ENCODE data around the gene PLEKHM3.

Gene PLEKHM3

DNA sequence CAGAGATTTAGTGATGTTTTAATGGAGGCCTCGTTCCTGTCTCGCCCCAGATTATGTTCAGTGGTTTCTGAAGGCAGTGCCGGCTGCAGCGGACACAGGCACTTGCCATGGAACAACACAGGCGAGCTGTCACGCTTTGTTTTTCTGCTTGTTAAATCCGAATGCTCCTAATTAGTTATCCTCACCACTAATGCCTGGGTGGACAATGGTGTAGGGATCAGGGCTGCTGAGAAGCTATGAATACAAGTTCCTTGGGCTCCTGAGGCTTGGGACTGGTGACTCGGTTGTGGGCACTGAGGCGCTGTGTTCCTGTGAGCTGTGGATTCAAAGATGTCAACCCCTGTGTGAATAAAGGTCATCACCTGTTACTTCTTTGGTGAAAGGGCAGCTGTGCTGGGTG is 123.5 kb downstream of the PLEKHM3 start:
- no peaks in the 10 kb centered on the region for H3K79me2 ChIP-seq (ENCODE audit: control insufficient read depth, insufficient read depth, low read length)
- H2BK120ac ChIP-seq (ENCODE audit: low read depth, low read length): no peak overlapping the region
- no peak overlapping the region for H3K23ac ChIP-seq (ENCODE audit: low read length)
- peaks cover 5% of the 10 kb centered on the region for H3K4me1 ChIP-seq (ENCODE audit: control insufficient read depth, low read depth, low read length)
- no peak overlapping the region for H2BK5ac ChIP-seq (ENCODE audit: low read length)
- no CpG with 5 or more reads among the region's 9 CpGs for WGBS (ENCODE audit: extremely low coverage, insufficient coverage, low lambda C conversion rate)
- H3K27ac ChIP-seq (ENCODE audit: low read depth, low read length): no peak overlapping the region
- no peak overlapping the region for H3K4me2 ChIP-seq (ENCODE audit: low read length)
- H4K5ac ChIP-seq (ENCODE audit: low read length): no peak overlapping the region
- no peaks in the 10 kb centered on the region for H3K36me3 ChIP-seq (ENCODE audit: control insufficient read depth, insufficient read depth, low read length)
- H4K8ac ChIP-seq (ENCODE audit: low read depth, low read length): no peak overlapping the region
- no peak overlapping the region for H2BK15ac ChIP-seq (replicated peaks; ENCODE audit: low read depth)
- H3K27me3 ChIP-seq (ENCODE audit: insufficient read depth, low read length, poor library complexity): no peaks in the 10 kb centered on the region
- no peak overlapping the region for H3K4ac ChIP-seq (ENCODE audit: low read depth, low read length)
- no peak overlapping the region for H2AK5ac ChIP-seq (ENCODE audit: low read length)
- DNase-seq: no peak
- no peak overlapping the region for H3K56ac ChIP-seq (ENCODE audit: low read length)
- no peak overlapping the region for H3K9ac ChIP-seq (ENCODE audit: low read length)
- H3K18ac ChIP-seq (ENCODE audit: low read length): no peak overlapping the region
- no peak overlapping the region for H3K4me3 ChIP-seq (ENCODE audit: low read length)
- no peaks in the 10 kb centered on the region for H3K79me1 ChIP-seq (ENCODE audit: low read length)

DNA sequence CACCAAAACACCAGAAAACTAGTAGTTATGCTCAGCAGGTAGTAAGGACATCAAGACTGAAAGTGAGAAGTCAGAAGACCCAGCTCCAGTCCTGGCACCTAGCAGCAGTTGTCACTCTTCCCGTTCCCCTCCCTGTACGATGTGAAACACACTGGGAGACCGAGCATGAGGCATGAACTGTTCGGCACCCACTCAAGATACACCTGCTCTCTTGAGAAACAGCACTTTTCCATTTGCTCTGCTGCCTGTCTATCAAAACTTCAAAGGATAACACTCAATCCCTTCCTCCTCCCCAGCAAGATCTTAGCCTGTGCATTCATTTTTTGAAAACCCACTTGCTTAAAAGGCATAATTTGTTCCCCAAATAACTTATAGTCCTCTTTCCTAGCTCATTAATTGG is 123.9 kb downstream of the PLEKHM3 start:
- Histone ChIP-seq H2BK120ac (ENCODE audit: low read depth, low read length) (no peak overlapping the region), H3K4me3 (ENCODE audit: low read length) (no peak overlapping the region), H3K27me3 (ENCODE audit: insufficient read depth, low read length, poor library complexity) (no peaks in the 10 kb centered on the region), H3K4ac (ENCODE audit: low read depth, low read length) (no peak overlapping the region), H3K79me2 (ENCODE audit: control insufficient read depth, insufficient read depth, low read length) (no peaks in the 10 kb centered on the region), H3K23ac (ENCODE audit: low read length) (no peak overlapping the region), H2BK5ac (ENCODE audit: low read length) (no peak overlapping the region), H3K4me2 (ENCODE audit: low read length) (no peak overlapping the region), H3K36me3 (ENCODE audit: control insufficient read depth, insufficient read depth, low read length) (no peaks in the 10 kb centered on the region), H4K8ac (ENCODE audit: low read depth, low read length) (no peak overlapping the region), H3K56ac (ENCODE audit: low read length) (no peak overlapping the region), H4K5ac (ENCODE audit: low read length) (no peak overlapping the region), H3K79me1 (ENCODE audit: low read length) (no peaks in the 10 kb centered on the region), H3K9ac (ENCODE audit: low read length) (no peak overlapping the region), H3K18ac (ENCODE audit: low read length) (no peak overlapping the region), H3K4me1 (ENCODE audit: control insufficient read depth, low read depth, low read length) (peaks cover 9% of the 10 kb centered on the region), H3K27ac (ENCODE audit: low read depth, low read length) (no peak overlapping the region), H2AK5ac (ENCODE audit: low read length) (no peak overlapping the region), H2BK15ac (replicated peaks; ENCODE audit: low read depth) (no peak overlapping the region)
- WGBS (ENCODE audit: extremely low coverage, insufficient coverage, low lambda C conversion rate): no CpG with 5 or more reads among the region's 4 CpGs
- DNase-seq: no peak

DNA sequence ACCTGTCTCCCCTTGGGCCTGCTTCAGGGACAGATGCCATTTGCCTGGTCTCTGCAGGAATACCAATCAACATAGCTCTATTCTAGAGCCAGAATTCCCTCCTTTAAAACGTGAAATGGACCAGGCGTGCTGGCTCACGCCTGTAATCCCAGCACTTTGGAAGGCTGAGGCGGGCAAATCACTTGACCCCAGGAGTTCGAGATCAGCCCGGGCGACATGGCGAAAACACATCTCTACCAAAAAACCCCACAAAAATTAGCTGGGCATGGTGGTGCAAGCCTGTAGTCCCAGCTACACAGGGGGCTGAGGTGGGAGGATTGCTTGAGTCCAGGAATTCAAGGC is 127.0 kb downstream of the PLEKHM3 start:
- H3K36me3 ChIP-seq (ENCODE audit: control insufficient read depth, insufficient read depth, low read length): no peaks in the 10 kb centered on the region
- no peak overlapping the region for H2BK5ac ChIP-seq (ENCODE audit: low read length)
- peaks cover 11% of the 10 kb centered on the region for H3K4me1 ChIP-seq (ENCODE audit: control insufficient read depth, low read depth, low read length)
- no peak overlapping the region for H4K8ac ChIP-seq (ENCODE audit: low read depth, low read length)
- H3K27ac ChIP-seq (ENCODE audit: low read depth, low read length): no peak overlapping the region
- no peak overlapping the region for H3K4me2 ChIP-seq (ENCODE audit: low read length)
- H2BK120ac ChIP-seq (ENCODE audit: low read depth, low read length): no peak overlapping the region
- no peaks in the 10 kb centered on the region for H3K79me1 ChIP-seq (ENCODE audit: low read length)
- H3K56ac ChIP-seq (ENCODE audit: low read length): no peak overlapping the region
- H3K9ac ChIP-seq (ENCODE audit: low read length): no peak overlapping the region
- H3K4me3 ChIP-seq (ENCODE audit: low read length): no peak overlapping the region
- WGBS (ENCODE audit: extremely low coverage, insufficient coverage, low lambda C conversion rate): no CpG with 5 or more reads among the region's 8 CpGs
- no peak overlapping the region for H3K23ac ChIP-seq (ENCODE audit: low read length)
- H4K5ac ChIP-seq (ENCODE audit: low read length): no peak overlapping the region
- H3K18ac ChIP-seq (ENCODE audit: low read length): no peak overlapping the region
- H3K27me3 ChIP-seq (ENCODE audit: insufficient read depth, low read length, poor library complexity): no peaks in the 10 kb centered on the region
- no peak overlapping the region for H2AK5ac ChIP-seq (ENCODE audit: low read length)
- H2BK15ac ChIP-seq (replicated peaks; ENCODE audit: low read depth): no peak overlapping the region
- H3K4ac ChIP-seq (ENCODE audit: low read depth, low read length): no peak overlapping the region
- DNase-seq: no peak
- no peaks in the 10 kb centered on the region for H3K79me2 ChIP-seq (ENCODE audit: control insufficient read depth, insufficient read depth, low read length)

DNA sequence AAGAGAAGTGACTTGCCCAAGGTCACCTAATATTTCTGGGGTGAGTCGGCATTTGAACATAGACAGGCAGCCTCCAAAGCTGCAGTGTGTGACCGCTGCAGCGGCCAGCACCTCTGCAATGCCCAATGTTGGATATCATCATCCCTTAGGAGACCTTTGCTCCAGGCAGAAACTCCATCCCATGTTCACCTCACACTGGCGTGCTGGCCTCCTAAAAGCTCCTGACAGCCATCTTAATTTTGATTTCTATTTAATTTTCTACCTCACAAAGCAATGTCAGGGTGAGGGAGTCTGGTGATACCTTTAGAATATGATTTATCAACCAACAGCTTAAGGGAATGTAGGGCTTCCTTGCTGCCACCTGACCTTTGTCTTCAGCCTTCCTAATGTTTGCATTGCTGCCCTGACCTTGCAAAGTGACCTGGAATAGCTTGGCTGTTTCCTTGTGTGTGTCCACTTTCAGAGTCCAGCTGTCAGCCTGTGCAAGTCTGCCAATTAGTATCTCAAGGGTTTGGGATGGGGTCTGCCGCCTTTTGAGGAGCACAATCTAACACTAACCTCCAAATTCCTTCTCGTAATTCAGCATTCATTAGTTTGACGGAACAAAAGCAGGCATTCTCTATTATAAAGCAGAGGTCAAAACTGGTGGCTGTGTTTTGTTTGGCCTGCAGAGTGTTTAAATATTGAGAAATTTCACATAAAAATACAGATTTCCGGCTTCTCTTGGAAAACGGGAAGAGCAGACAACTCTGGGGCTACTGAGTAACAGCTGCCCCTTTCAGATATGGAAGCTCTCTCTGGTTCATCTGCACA is 127.6 kb downstream of the PLEKHM3 start:
- Histone ChIP-seq H3K79me1 (ENCODE audit: low read length) (no peaks in the 10 kb centered on the region), H2BK15ac (replicated peaks; ENCODE audit: low read depth) (no peak overlapping the region)

DNA sequence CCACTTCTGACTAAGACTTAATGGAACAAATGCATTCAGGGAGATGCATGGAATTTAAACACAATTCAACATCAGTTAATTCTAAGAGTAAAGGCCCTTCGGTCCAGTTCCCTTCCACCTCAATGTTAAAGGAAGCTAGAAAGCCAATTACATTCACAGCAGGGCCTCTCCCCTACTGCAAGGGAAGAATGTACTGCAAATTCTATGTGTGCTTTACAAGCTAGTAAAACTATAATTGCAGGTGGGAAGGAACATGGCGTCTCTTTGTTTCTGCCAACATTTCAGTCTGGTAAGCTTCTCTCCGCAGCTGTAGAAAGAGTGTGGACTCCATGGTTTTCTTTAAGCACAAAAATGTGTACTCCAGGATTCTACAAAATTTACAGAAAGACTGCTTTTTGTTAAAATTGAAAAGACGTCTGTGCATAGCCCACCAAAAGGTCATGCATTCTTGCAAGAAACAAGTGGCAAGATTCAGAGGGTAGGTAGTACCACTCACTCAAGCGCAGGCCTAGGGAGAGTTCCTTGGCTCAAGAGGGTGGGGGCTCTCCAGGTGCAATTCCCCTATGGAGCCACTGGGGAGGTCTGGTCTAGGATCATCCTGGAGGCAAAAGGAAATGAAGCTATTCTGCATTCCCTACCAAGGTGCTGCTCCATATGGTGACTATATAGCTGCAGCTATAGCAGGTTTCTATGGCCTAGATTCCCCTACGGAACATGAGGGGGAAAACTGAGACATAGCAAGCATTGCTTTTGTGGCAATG is 128.6 kb downstream of the PLEKHM3 start:
- no peaks in the 10 kb centered on the region for H3K27me3 ChIP-seq (ENCODE audit: insufficient read depth, low read length, poor library complexity)
- H3K4me2 ChIP-seq (ENCODE audit: low read length): no peak overlapping the region
- H2BK120ac ChIP-seq (ENCODE audit: low read depth, low read length): no peak overlapping the region
- no peak overlapping the region for H2BK15ac ChIP-seq (replicated peaks; ENCODE audit: low read depth)
- H3K56ac ChIP-seq (ENCODE audit: low read length): no peak overlapping the region
- H3K4ac ChIP-seq (ENCODE audit: low read depth, low read length): no peak overlapping the region
- WGBS (ENCODE audit: extremely low coverage, insufficient coverage, low lambda C conversion rate): no CpG with 5 or more reads among the region's 6 CpGs
- no peak overlapping the region for H2BK5ac ChIP-seq (ENCODE audit: low read length)
- H3K79me2 ChIP-seq (ENCODE audit: control insufficient read depth, insufficient read depth, low read length): no peaks in the 10 kb centered on the region
- H4K5ac ChIP-seq (ENCODE audit: low read length): no peak overlapping the region
- H3K23ac ChIP-seq (ENCODE audit: low read length): no peak overlapping the region
- DNase-seq: peak; percentile 79
- H3K36me3 ChIP-seq (ENCODE audit: control insufficient read depth, insufficient read depth, low read length): no peaks in the 10 kb centered on the region
- peaks cover 11% of the 10 kb centered on the region for H3K4me1 ChIP-seq (ENCODE audit: control insufficient read depth, low read depth, low read length)
- peak overlapping the region; percentile 16 for H3K27ac ChIP-seq (ENCODE audit: low read depth, low read length)
- H3K18ac ChIP-seq (ENCODE audit: low read length): no peak overlapping the region
- H3K9ac ChIP-seq (ENCODE audit: low read length): no peak overlapping the region
- H4K8ac ChIP-seq (ENCODE audit: low read depth, low read length): no peak overlapping the region
- H2AK5ac ChIP-seq (ENCODE audit: low read length): no peak overlapping the region
- no peaks in the 10 kb centered on the region for H3K79me1 ChIP-seq (ENCODE audit: low read length)
- no peak overlapping the region for H3K4me3 ChIP-seq (ENCODE audit: low read length)

More for the DNA sequence above, 127.6 kb downstream of the PLEKHM3 start:
- no peak overlapping the region for H4K8ac ChIP-seq (ENCODE audit: low read depth, low read length)
- H3K79me2 ChIP-seq (ENCODE audit: control insufficient read depth, insufficient read depth, low read length): no peaks in the 10 kb centered on the region
- H3K4ac ChIP-seq (ENCODE audit: low read depth, low read length): no peak overlapping the region
- H2BK5ac ChIP-seq (ENCODE audit: low read length): no peak overlapping the region
- H3K18ac ChIP-seq (ENCODE audit: low read length): no peak overlapping the region
- no peak overlapping the region for H3K9ac ChIP-seq (ENCODE audit: low read length)
- DNase-seq: no peak
- H3K36me3 ChIP-seq (ENCODE audit: control insufficient read depth, insufficient read depth, low read length): no peaks in the 10 kb centered on the region
- H3K56ac ChIP-seq (ENCODE audit: low read length): no peak overlapping the region
- no peak overlapping the region for H3K4me3 ChIP-seq (ENCODE audit: low read length)
- H2AK5ac ChIP-seq (ENCODE audit: low read length): no peak overlapping the region
- H3K4me2 ChIP-seq (ENCODE audit: low read length): no peak overlapping the region
- no peaks in the 10 kb centered on the region for H3K27me3 ChIP-seq (ENCODE audit: insufficient read depth, low read length, poor library complexity)
- WGBS (ENCODE audit: extremely low coverage, insufficient coverage, low lambda C conversion rate): no CpG with 5 or more reads among the region's 9 CpGs
- no peak overlapping the region for H4K5ac ChIP-seq (ENCODE audit: low read length)
- H3K23ac ChIP-seq (ENCODE audit: low read length): no peak overlapping the region
- no peak overlapping the region for H3K27ac ChIP-seq (ENCODE audit: low read depth, low read length)
- H3K4me1 ChIP-seq (ENCODE audit: control insufficient read depth, low read depth, low read length): peaks cover 11% of the 10 kb centered on the region
- H2BK120ac ChIP-seq (ENCODE audit: low read depth, low read length): no peak overlapping the region
